Measurements from ENCODE around the gene SLC6A12. TPM values are rescaled to one million over a fixed set of nuclear protein-coding genes. Genes with fewer than 3 reads are reported as not detected.

SLC6A12 gene
- total and polyA plus RNA-seq, 4 experiments from 2014 or later, result 0.33 to 0.49 TPM; not detected in 2

GRCh38 chr12:157644-158043 is 56.3 kb downstream of the SLC6A12 start:
- ChIA-PET POLR2A (ENCODE audit: partially characterized antibody) (no interaction called here), CTCF (ENCODE audit: partially characterized antibody) (interaction anchor here (1.2 kb wide), 1 partner anchor 9 kb away, joined by 4 read pairs; no protein-coding TSS in a partner anchor)
- intact Hi-C loops (cut with micrococcal nuclease), result no loop called here
- Histone ChIP-seq H3K4me3 (ENCODE audit: low read length in 2 of 2) (no peak overlapping the region), H3K27me3 (ENCODE audit: insufficient read depth, low read length) (no peaks in the 10 kb centered on the region), H3K4me1 (ENCODE audit: insufficient read depth, low read length) (no peaks in the 10 kb centered on the region), H3K27ac (ENCODE audit: low read depth, low read length) (no peak overlapping the region), H3K9me3 (ENCODE audit: control insufficient read depth in 1 of 2, low read length in 2 of 2) (no peaks in the 10 kb centered on the region), H3K36me3 (ENCODE audit: insufficient read depth, low read length) (no peaks in the 10 kb centered on the region)
- DNase-seq, result no peak
- Mint-ChIP-seq H3K4me1 (peaks cover 0 to 2% (median 0%) of the 10 kb centered on the region in 4 donors), H3K4me3 (no peak overlapping the region), H3K36me3 (no peaks in the 10 kb centered on the region), H3K27ac (no peak overlapping the region), H3K27me3 (peaks cover 2% of the 10 kb centered on the region in 2 donors), H3K9me3 (no peaks in the 10 kb centered on the region)

- Histone ChIP-seq H3K4me3 (ENCODE audit: low read length in 2 of 2) (no peak overlapping the region), H3K27ac (ENCODE audit: low read depth, low read length) (no peak overlapping the region), H3K27me3 (ENCODE audit: insufficient read depth, low read length) (no peaks in the 10 kb centered on the region), H3K4me1 (ENCODE audit: insufficient read depth, low read length) (no peaks in the 10 kb centered on the region), H3K36me3 (ENCODE audit: insufficient read depth, low read length) (no peaks in the 10 kb centered on the region), H3K9me3 (ENCODE audit: control insufficient read depth in 1 of 2, low read length in 2 of 2) (no peaks in the 10 kb centered on the region)
- intact Hi-C loops (cut with micrococcal nuclease), result no loop called here
- Mint-ChIP-seq H3K36me3 (no peaks in the 10 kb centered on the region), H3K9me3 (no peaks in the 10 kb centered on the region), H3K4me3 (no peak overlapping the region), H3K27ac (no peak overlapping the region), H3K27me3 (peaks cover 2% of the 10 kb centered on the region in 2 donors), H3K4me1 (peaks cover 0 to under 1% (median 0%) of the 10 kb centered on the region in 4 donors)
- POLR2A ChIA-PET (ENCODE audit: partially characterized antibody), result no interaction called here
- DNase-seq, result no peak
- CTCF ChIA-PET (ENCODE audit: partially characterized antibody), result no interaction called here
Measured at GRCh38 chr12:156945-157344, 57.0 kb downstream of the SLC6A12 start.

GRCh38 chr12:155646-156045 is 58.3 kb downstream of the SLC6A12 start:
- no peaks in the 10 kb centered on the region for H3K36me3 ChIP-seq (ENCODE audit: insufficient read depth, low read length)
- DNase-seq, result no peak
- Mint-ChIP-seq H3K27me3 (peaks cover 2 to 7% of the 10 kb centered on the region in 2 donors), H3K27ac (no peak overlapping the region), H3K36me3 (no peaks in the 10 kb centered on the region), H3K9me3 (no peaks in the 10 kb centered on the region), H3K4me3 (no peak overlapping the region), H3K4me1 (no peaks in the 10 kb centered on the region)
- intact Hi-C loops (cut with micrococcal nuclease), result no loop called here
- no peak overlapping the region for H3K4me3 ChIP-seq (ENCODE audit: low read length in 2 of 2)
- ChIA-PET POLR2A (ENCODE audit: partially characterized antibody) (no interaction called here), CTCF (ENCODE audit: partially characterized antibody) (no interaction called here)
- no peak overlapping the region for H3K27ac ChIP-seq (ENCODE audit: low read depth, low read length)
- no peaks in the 10 kb centered on the region for H3K9me3 ChIP-seq (ENCODE audit: control insufficient read depth in 1 of 2, low read length in 2 of 2)
- H3K27me3 ChIP-seq (ENCODE audit: insufficient read depth, low read length), result no peaks in the 10 kb centered on the region
- H3K4me1 ChIP-seq (ENCODE audit: insufficient read depth, low read length), result no peaks in the 10 kb centered on the region

- peaks cover 0 to 2% (median 0%) of the 10 kb centered on the region in 8 donors for H3K9me3 Mint-ChIP-seq
- H3K4me3 ChIP-seq (ENCODE audit: low read length in 2 of 2), result no peak overlapping the region
- ChIA-PET POLR2A (ENCODE audit: partially characterized antibody) (no interaction called here), CTCF (ENCODE audit: partially characterized antibody) (no interaction called here)
- intact Hi-C loops (cut with micrococcal nuclease), result no loop called here
- H3K27me3 ChIP-seq (ENCODE audit: insufficient read depth, low read length), result no peaks in the 10 kb centered on the region
- no peak overlapping the region for H3K4me3 Mint-ChIP-seq
- no peak for DNase-seq
- H3K4me1 Mint-ChIP-seq, result no peaks in the 10 kb centered on the region
- H3K36me3 ChIP-seq (ENCODE audit: insufficient read depth, low read length), result no peaks in the 10 kb centered on the region
- no peaks in the 10 kb centered on the region for H3K4me1 ChIP-seq (ENCODE audit: insufficient read depth, low read length)
- no peaks in the 10 kb centered on the region for H3K36me3 Mint-ChIP-seq
- no peaks in the 10 kb centered on the region for H3K9me3 ChIP-seq (ENCODE audit: control insufficient read depth in 1 of 2, low read length in 2 of 2)
- no peak overlapping the region for H3K27ac Mint-ChIP-seq
- peaks cover 2 to 10% of the 10 kb centered on the region in 2 donors for H3K27me3 Mint-ChIP-seq
- no peak overlapping the region for H3K27ac ChIP-seq (ENCODE audit: low read depth, low read length)
Measured at GRCh38 chr12:155006-155405, 59.0 kb downstream of the SLC6A12 start.

- DNase-seq, result no peak
- H3K9me3 Mint-ChIP-seq, result peaks cover 0 to 2% (median 0%) of the 10 kb centered on the region in 8 donors
- no peak overlapping the region for H3K27ac Mint-ChIP-seq
- Histone ChIP-seq H3K27ac (ENCODE audit: low read depth, low read length) (no peak overlapping the region), H3K27me3 (ENCODE audit: insufficient read depth, low read length) (no peaks in the 10 kb centered on the region), H3K9me3 (ENCODE audit: control insufficient read depth in 1 of 2, low read length in 2 of 2) (no peaks in the 10 kb centered on the region), H3K4me1 (ENCODE audit: insufficient read depth, low read length) (no peaks in the 10 kb centered on the region), H3K36me3 (ENCODE audit: insufficient read depth, low read length) (no peaks in the 10 kb centered on the region), H3K4me3 (ENCODE audit: low read length in 2 of 2) (no peak overlapping the region)
- H3K27me3 Mint-ChIP-seq, result peaks cover 2 to 13% of the 10 kb centered on the region in 2 donors
- no peak overlapping the region for H3K4me3 Mint-ChIP-seq
- H3K4me1 Mint-ChIP-seq, result no peaks in the 10 kb centered on the region
- ChIA-PET POLR2A (ENCODE audit: partially characterized antibody) (no interaction called here), CTCF (ENCODE audit: partially characterized antibody) (no interaction called here)
- intact Hi-C loops (cut with micrococcal nuclease), result no loop called here
- H3K36me3 Mint-ChIP-seq, result no peaks in the 10 kb centered on the region
Measured at GRCh38 chr12:154058-154457, 59.9 kb downstream of the SLC6A12 start.

GRCh38 chr12:153080-153746 is 60.7 kb downstream of the SLC6A12 start:
- no peaks in the 10 kb centered on the region for H3K4me1 ChIP-seq (ENCODE audit: insufficient read depth, low read length)
- peaks cover 2 to 13% of the 10 kb centered on the region in 2 donors for H3K27me3 Mint-ChIP-seq
- H3K9me3 Mint-ChIP-seq, result peaks cover 0 to 2% (median 0%) of the 10 kb centered on the region in 8 donors
- ChIA-PET POLR2A (ENCODE audit: partially characterized antibody) (no interaction called here), CTCF (ENCODE audit: partially characterized antibody) (no interaction called here)
- no peak overlapping the region for H3K4me3 Mint-ChIP-seq
- H3K27ac Mint-ChIP-seq, result no peak overlapping the region
- no peaks in the 10 kb centered on the region for H3K27me3 ChIP-seq (ENCODE audit: insufficient read depth, low read length)
- intact Hi-C loops (cut with micrococcal nuclease), result no loop called here
- no peak overlapping the region for H3K4me3 ChIP-seq (ENCODE audit: low read length in 2 of 2)
- DNase-seq, result peak in 4 of 5 donors; percentile 10 to 22 (median 16)
- no peaks in the 10 kb centered on the region for H3K36me3 Mint-ChIP-seq
- H3K36me3 ChIP-seq (ENCODE audit: insufficient read depth, low read length), result no peaks in the 10 kb centered on the region
- no peaks in the 10 kb centered on the region for H3K4me1 Mint-ChIP-seq
- H3K27ac ChIP-seq (ENCODE audit: low read depth, low read length), result no peak overlapping the region
- no peaks in the 10 kb centered on the region for H3K9me3 ChIP-seq (ENCODE audit: control insufficient read depth in 1 of 2, low read length in 2 of 2)

GRCh38 chr12:152440-152839 is 61.5 kb downstream of the SLC6A12 start:
- Mint-ChIP-seq H3K4me1 (no peaks in the 10 kb centered on the region), H3K27ac (no peak overlapping the region), H3K4me3 (no peak overlapping the region), H3K36me3 (no peaks in the 10 kb centered on the region), H3K9me3 (peaks cover 0 to 2% (median 0%) of the 10 kb centered on the region in 8 donors), H3K27me3 (peaks cover 2 to 13% of the 10 kb centered on the region in 2 donors)
- Histone ChIP-seq H3K36me3 (ENCODE audit: insufficient read depth, low read length) (no peaks in the 10 kb centered on the region), H3K4me1 (ENCODE audit: insufficient read depth, low read length) (no peaks in the 10 kb centered on the region), H3K9me3 (ENCODE audit: control insufficient read depth in 1 of 2, low read length in 2 of 2) (no peaks in the 10 kb centered on the region), H3K4me3 (ENCODE audit: low read length in 2 of 2) (no peak overlapping the region), H3K27me3 (ENCODE audit: insufficient read depth, low read length) (no peaks in the 10 kb centered on the region), H3K27ac (ENCODE audit: low read depth, low read length) (no peak overlapping the region)
- ChIA-PET POLR2A (ENCODE audit: partially characterized antibody) (no interaction called here), CTCF (ENCODE audit: partially characterized antibody) (no interaction called here)
- DNase-seq, result no peak
- intact Hi-C loops (cut with micrococcal nuclease), result no loop called here

Measured in CD4-positive, alpha-beta memory T cell (primary cell).